Ectodermal cell (in vitro differentiated cells): Measurements from ENCODE around the gene GMCL1.
"Not testable (repeated sequence)": the region's sequence is repeated elsewhere in the genome, so short reads cannot be mapped to it uniquely, and the experiment has no call there.

Experiments used
- H3K27ac ChIP-seq: 2 replicates; pipeline ENCODE4 v1.7.0; 2013; ENCODE audit warnings: mild to moderate bottlenecking, low read depth, low read length; ENCODE audit not compliant: insufficient read depth, poor library complexity, severe bottlenecking
- H3K27me3 ChIP-seq: 2 replicates; pipeline ENCODE4 v1.7.0; 2013; ENCODE audit warnings: mild to moderate bottlenecking, low read length; ENCODE audit not compliant: insufficient read depth, control insufficient read depth, poor library complexity, severe bottlenecking
- H3K36me3 ChIP-seq: one replicate; pipeline ENCODE4 v1.7.0; 2013; ENCODE audit warnings: low read length; ENCODE audit not compliant: control insufficient read depth, insufficient read depth
- H3K4me1 ChIP-seq: one replicate; pipeline ENCODE4 v1.7.0; 2013; ENCODE audit warnings: low read length; ENCODE audit not compliant: control insufficient read depth, insufficient read depth
- H3K4me3 ChIP-seq: 2 replicates; pipeline ENCODE4 v1.7.0; 2013; ENCODE audit warnings: low read depth, low read length, control low read depth; ENCODE audit not compliant: insufficient read depth
- H3K9me3 ChIP-seq: 2 replicates; pipeline ENCODE4 v1.7.0; 2013; ENCODE audit warnings: mild to moderate bottlenecking, low read length, moderate library complexity; ENCODE audit not compliant: control insufficient read depth
- WGBS, 2 experiments: methylation state at CpG; one replicate each; pipeline ENCODE4 v1.1.7; 2013; ENCODE audit warnings: missing lambda C conversion rate in 2 of 2; 5-methylcytosine and 5-hydroxymethylcytosine counted together

Gene GMCL1

DNA sequence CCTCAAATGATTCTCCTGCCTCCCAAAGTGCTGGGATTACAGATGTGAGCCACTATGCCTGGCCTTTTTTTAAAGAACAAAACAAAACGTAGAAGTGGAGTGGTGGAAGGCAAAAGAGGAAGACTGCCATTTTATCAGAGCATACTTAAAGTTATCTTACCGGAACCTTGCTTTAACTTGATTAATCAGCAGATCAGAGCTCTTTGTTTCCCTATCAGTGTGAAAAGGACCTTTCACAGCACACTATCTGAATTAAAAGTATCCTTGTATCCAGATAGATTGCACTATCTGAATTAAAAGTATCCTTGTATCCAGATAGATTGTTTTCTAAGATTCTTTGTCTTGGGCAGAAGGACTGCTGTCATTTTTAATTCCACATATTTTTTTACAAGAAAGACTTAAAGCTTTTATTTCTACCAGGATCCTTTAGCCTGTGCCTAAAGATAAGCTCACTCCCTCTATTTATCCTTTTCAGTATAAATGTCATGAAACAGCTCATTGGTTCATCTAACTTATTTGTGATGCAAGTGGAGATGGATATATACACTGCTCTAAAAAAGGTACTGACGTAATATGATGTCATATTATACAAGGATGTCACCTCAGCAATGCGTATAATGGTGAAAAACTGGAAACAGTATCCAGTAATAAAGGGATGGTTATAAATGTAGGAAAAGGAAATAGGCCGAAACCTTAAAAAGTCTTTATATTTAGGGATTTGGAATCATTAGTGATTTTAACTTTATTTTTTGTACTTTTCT is 17.8 kb downstream of the GMCL1 start:
- Histone ChIP-seq H3K4me1 (no peaks in the 10 kb centered on the region), H3K9me3 (no peaks in the 10 kb centered on the region), H3K36me3 (peaks cover 6% of the 10 kb centered on the region), H3K27me3 (no peaks in the 10 kb centered on the region), H3K4me3 (no peak overlapping the region), H3K27ac (no peak overlapping the region)
- WGBS, 2 experiments = 99 to 100% methylated on average over 5 of the region's 5 CpGs

DNA sequence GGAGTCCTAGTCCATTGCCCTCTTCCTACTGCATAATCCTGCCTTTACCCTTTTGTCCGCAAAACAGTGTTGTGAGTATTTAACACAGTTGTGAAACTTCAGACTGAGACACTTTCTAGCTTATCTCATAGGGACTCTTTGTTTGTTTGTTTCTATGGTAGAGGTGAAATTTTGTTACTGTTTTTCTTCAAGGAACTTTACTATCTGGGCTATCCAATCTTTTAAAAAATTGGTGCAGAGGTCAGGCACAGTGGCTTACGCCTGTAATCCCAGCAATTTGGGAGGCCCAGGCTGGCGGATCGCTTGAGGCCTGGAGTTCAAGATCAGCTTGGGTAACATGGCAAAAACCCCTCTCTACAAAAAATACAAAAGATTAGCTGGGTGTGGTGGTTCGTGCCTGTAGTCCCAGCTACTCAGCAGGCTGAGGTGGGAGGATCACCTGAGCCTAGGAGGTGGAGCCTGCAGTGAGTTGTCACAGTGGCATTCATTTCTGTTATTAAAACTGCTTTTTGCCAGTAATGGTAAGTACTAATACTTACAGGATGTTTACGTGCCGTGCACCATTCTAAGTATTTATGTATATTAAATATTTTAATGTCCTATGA is 18.8 kb downstream of the GMCL1 start:
- H3K27me3 ChIP-seq = no peaks in the 10 kb centered on the region
- no peaks in the 10 kb centered on the region for H3K4me1 ChIP-seq
- 92 to 93% methylated on average over 5 to 7 of the region's 7 CpGs for WGBS, 2 experiments
- H3K36me3 ChIP-seq = peaks cover 6% of the 10 kb centered on the region
- no peaks in the 10 kb centered on the region for H3K9me3 ChIP-seq
- no peak overlapping the region for H3K4me3 ChIP-seq
- H3K27ac ChIP-seq = no peak overlapping the region

DNA sequence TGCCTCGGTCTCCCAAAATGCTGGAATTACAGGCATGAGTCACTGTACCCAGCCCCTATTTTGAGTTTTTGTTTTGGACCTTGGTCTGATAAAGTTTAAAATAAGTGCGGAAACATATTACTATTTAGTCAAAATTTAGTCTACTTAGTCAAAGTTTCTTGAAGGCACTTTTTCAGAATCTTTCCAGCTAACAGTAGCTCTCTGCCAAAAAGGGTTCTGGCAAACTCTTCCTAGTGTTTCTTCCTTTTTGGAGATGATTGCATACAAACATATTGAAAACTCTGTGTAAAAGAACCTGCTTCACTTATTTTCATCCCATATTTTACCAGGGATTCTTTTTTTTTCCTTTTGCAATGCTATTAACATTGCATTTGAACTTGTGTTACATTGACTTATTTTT is 28.8 kb downstream of the GMCL1 start:
- 88 to 97% methylated on average over 1 to 2 of the region's 2 CpGs for WGBS, 2 experiments
- H3K4me1 ChIP-seq = no peaks in the 10 kb centered on the region
- no peak overlapping the region for H3K27ac ChIP-seq
- H3K36me3 ChIP-seq = peaks cover 4% of the 10 kb centered on the region
- H3K4me3 ChIP-seq = no peak overlapping the region
- no peaks in the 10 kb centered on the region for H3K9me3 ChIP-seq
- H3K27me3 ChIP-seq = no peaks in the 10 kb centered on the region

DNA sequence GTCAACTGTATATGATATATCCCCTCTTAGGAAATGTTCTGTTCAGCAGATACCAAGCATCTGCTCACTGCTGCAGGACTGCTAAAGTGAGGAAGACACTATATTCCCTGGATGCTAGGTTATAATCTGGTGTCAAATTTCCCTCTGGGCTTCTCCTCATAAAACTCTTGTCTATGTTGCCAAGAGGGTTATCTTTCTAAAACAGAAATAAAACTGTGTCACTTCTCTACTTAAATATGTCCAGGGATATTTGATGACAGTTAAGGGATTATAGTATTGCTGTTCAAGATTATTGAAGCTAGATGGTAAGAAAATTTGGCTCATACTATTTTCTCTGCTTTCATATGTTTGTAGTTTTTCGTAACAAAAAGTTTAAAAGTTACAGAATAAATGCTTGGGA is 33.8 kb downstream of the GMCL1 start:
- WGBS, 2 experiments = 94 to 100% methylated on average over 1 of the region's 1 CpG
- Histone ChIP-seq H3K4me3 (no peak overlapping the region), H3K27ac (no peak overlapping the region), H3K4me1 (no peaks in the 10 kb centered on the region), H3K36me3 (peaks cover 34% of the 10 kb centered on the region), H3K27me3 (no peaks in the 10 kb centered on the region), H3K9me3 (no peaks in the 10 kb centered on the region)

DNA sequence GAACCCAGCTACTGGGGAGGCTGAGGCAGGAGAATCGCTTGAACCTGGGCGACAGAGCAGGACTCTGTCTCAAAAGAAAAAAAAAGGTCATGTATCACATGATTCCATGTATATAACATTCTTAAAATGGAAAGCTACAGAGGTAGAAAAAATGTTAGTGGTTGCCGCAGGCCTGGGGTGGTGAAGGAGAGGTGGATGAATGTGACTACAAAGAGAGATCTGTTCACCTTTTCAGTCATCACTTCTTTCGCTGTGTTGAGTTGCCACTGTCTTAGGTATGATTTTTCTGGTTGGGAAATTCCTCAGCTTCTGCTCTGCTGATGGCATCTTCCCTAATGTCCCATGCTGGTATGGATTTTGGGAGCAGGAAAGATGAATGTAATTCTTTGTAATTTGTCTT is 59.0 kb downstream of the GMCL1 start:
- Histone ChIP-seq H3K36me3 (no peaks in the 10 kb centered on the region), H3K4me1 (no peaks in the 10 kb centered on the region), H3K27ac (no peak overlapping the region), H3K27me3 (no peaks in the 10 kb centered on the region), H3K4me3 (no peak overlapping the region), H3K9me3 (no peaks in the 10 kb centered on the region)
- WGBS, 2 experiments = 96 to 97% methylated on average over 4 of the region's 4 CpGs

DNA sequence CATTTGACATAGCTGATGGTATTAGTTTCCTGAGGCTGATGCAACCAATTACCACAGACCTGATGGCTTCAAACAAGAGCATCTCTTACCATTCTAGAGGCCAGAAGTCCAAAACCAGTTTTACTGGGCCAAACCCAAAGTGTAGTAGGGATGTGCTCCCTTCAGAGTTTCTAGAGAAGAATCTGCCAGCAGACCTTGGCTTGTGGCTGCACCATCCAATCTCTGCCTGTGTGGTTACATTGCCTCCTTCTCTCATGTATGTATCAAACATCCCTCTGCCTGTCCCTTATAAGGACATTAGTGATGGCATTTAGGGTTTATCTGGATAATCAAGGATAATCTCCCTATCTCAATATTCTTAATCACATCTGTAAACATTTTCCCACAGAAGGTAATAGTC is 59.8 kb downstream of the GMCL1 start:
- H3K4me1 ChIP-seq = no peaks in the 10 kb centered on the region
- no peak overlapping the region for H3K27ac ChIP-seq
- H3K4me3 ChIP-seq = no peak overlapping the region
- H3K36me3 ChIP-seq = no peaks in the 10 kb centered on the region
- H3K27me3 ChIP-seq = no peaks in the 10 kb centered on the region
- no peaks in the 10 kb centered on the region for H3K9me3 ChIP-seq

DNA sequence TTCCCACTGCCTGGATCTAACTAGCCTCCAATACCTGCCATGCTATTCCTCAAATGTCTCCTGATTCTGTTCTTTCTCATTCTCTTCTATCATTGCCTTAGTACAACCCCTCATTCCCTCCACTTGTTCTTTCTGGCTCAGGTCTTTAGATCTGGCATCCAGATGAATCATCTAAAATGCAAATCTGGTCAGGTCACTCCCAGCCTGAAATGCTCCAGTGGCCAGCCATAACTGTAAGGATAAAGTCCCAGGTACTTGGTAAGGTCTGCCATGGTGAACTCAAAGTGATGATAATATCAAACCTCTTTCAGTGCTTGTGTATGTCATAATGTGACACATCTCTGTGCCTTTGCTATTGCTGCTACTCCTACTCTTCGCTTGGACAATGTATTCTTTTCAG is 61.4 kb downstream of the GMCL1 start:
- H3K4me3 ChIP-seq = no peak overlapping the region
- no peaks in the 10 kb centered on the region for H3K9me3 ChIP-seq
- H3K27me3 ChIP-seq = no peaks in the 10 kb centered on the region
- H3K4me1 ChIP-seq = no peaks in the 10 kb centered on the region
- no peaks in the 10 kb centered on the region for H3K36me3 ChIP-seq
- no peak overlapping the region for H3K27ac ChIP-seq
- WGBS, 2 experiments = 0% methylated on average over 1 of the region's 1 CpG; no CpG with 5 or more reads in 1 of the 2 experiments

DNA sequence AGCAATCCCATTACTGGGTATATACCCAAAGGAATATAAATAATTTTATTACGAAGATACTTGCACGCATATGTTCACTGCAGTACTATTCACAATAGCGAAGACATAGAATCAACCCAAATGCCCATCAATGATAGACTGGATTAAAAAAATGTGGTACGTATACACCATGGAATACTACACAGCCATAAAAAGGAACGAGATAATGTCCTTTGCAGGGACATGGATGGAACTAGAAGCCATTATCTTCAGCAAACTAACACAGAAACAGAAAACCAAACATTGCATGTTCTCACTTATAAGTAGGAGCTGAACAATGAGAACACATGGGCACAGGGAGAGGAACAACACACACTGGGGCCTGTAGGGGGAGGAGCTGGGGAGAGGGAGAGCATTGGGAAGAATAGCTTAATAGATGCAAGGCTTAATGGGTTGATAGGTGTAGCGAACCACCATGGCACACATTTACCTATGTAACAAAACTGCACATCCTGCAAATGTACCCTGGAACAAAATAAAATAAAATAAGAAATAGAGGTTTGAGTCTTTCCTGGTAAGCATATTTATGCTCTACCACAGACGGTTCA is 63.5 kb downstream of the GMCL1 start:
- not testable (repeated sequence) for H3K4me1 ChIP-seq, H3K4me3 ChIP-seq, H3K27me3 ChIP-seq, H3K27ac ChIP-seq, H3K9me3 ChIP-seq, H3K36me3 ChIP-seq
- 91 to 94% methylated on average over 4 to 6 of the region's 7 CpGs for WGBS, 2 experiments

DNA sequence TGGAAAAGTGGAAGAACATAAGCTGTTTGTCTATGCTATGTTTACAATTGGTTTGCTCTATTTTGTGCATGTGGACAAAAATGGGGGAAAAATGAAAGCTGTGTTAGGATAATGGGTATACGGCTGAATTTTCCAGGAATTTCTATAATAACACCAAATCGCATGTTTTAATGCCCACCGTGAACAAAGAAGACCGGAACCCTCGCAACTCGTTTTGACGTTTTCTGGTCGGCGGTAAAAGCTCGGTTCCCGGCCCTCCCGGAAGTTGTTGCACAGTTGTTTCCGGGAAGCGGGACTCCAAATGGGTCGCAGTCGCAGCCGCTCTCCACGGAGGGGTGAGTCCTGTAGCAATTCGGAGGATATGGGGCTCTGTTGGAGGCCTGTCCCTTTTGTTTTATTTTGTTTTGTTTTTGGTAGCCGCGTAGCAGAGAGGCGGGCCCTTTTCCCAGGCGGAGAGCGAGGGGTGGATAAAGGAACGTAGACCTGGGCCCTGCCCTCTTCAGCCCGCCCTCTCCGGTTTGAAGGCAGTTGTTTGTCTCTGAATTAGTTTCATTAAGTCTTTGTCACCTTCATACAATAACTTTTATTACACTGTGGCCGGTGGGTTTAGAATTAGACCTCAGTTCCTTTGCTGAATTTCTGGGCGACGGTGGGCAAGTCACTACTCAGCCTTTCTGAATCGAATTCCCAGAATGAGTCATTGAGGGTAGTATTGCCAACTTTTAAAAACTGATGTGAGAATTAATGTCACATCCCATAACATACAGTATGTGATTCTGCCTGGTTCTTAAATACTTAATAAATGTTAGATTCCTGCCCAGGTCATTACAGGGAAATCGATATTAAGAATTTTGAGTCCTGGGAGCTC is 64.5 kb downstream of the GMCL1 start, which contains the start of gene SNRNP27:
TSS of gene SNRNP27 (plus strand) at position 273 of the 868 bp plus-strand sequence. CDS start at position 302, 29 bp downstream.
- H3K27me3 ChIP-seq = no peaks in the 10 kb centered on the region
- no peaks in the 10 kb centered on the region for H3K9me3 ChIP-seq
- H3K4me3 ChIP-seq = peak within 1 kb of the TSS; percentile 75
- 3% methylated on average over 32 of the region's 32 CpGs for WGBS, 2 experiments
- no peaks in the 10 kb centered on the region for H3K4me1 ChIP-seq
- H3K27ac ChIP-seq = peak within 1 kb of the TSS; percentile 71
- H3K36me3 ChIP-seq = peaks cover 7% of the 10 kb centered on the region

DNA sequence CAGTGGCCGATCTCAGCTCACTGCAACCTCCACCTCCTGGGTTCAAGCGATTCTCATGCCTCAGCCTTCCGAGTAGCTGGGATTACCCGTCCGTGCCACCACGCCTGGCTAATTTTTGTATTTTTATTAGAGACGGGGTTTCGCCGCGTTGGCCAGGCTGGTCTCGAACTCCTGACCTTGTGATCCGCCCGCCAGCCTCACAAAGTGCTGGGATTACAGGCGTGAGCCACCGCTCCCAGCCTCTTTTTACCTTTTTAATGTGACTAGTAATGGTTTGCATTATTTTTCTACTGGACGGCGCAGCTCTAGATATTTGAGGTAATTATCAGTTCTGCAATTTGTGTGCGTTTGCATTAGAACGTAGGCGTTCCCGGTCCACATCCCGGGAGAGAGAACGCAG is 65.3 kb downstream of the GMCL1 start:
- H3K36me3 ChIP-seq, H3K27ac ChIP-seq, H3K4me1 ChIP-seq, H3K27me3 ChIP-seq, H3K9me3 ChIP-seq: not testable (repeated sequence)
- peak overlapping the region; percentile 75 for H3K4me3 ChIP-seq
- 86 to 87% methylated on average over 23 of the region's 23 CpGs for WGBS, 2 experiments
